Erythroblast (primary cell): ENCODE results near the gene CASS4.

Experiments
- DNase-seq, 2 experiments: peaks; one replicate each; lab custom pipeline; 2025; lab: John Stamatoyannopoulos, UW
- GATA1 ChIP-seq: IDR thresholded peaks from 2 replicates; pipeline ENCODE4 v1.6.1; 2011; ENCODE audit warnings: low read depth, mild to moderate bottlenecking, control low read depth, low read length, moderate library complexity
- POLR2A ChIP-seq: IDR thresholded peaks from 2 replicates; pipeline ENCODE4 v1.6.1; 2011; ENCODE audit warnings: mild to moderate bottlenecking, low read length

Gene CASS4

DNA sequence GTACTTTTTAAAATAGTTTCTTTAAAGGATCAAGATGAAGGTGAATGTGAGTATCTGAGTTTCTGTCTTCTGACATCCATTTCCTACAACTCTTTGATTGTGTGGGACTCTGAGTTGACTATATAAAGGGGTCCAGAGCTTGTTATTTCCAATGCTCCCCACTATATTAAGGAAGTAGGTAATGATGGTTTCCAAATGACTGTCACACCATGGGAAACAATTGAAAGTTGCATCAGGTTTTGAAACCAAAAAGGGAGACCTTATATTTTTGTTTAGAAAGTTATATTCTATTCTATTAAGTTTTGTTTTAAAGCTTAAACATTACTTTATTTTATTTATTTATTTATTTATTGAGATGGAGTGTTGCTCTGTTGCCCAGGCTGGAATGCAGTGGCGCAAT, 11.2 kb downstream of the CASS4 start:
- no peak for DNase-seq
- no peak for TF ChIP-seq POLR2A
- TF ChIP-seq GATA1 = no peak

DNA sequence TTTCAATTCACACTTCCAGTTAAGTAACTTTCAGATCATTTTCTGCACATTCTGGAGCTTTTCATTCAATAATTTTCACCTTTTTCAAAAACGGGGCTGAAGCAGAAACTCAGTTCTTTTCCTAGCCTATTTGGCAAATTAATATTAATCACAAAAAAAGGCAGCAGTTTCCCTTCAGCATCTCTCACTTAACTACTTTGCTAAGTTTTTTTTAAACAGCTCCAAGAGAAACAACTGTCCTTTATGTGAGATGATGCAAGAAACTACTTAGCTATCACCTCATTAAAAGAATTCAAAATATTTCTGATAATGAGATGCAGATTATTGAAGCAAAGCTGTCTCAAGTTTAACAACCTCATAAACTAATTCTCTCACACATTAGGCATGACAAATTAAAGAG, 11.8 kb downstream of the CASS4 start:
- DNase-seq = no peak
- TF ChIP-seq POLR2A (no peak), GATA1 (no peak)

DNA sequence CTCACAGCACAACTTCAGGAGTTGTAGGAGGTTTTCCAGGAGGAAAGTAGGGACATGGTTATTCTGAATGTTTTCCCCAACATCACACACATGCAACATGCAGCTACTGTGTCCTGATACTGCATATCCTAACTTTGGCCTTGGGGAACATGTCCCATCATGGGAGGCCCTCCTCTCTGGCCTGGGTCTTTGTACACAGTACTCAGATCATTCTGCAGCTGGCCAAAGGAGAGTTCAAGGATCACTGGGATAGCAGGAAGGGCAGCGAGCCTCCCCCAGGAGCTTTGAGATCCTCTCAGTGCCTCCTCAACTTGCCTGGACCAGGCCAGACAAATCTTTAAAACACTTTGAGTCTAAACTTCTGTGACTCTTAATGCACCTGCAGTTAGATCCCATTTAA, 12.9 kb downstream of the CASS4 start:
- TF ChIP-seq POLR2A = no peak
- no peak for TF ChIP-seq GATA1

DNA sequence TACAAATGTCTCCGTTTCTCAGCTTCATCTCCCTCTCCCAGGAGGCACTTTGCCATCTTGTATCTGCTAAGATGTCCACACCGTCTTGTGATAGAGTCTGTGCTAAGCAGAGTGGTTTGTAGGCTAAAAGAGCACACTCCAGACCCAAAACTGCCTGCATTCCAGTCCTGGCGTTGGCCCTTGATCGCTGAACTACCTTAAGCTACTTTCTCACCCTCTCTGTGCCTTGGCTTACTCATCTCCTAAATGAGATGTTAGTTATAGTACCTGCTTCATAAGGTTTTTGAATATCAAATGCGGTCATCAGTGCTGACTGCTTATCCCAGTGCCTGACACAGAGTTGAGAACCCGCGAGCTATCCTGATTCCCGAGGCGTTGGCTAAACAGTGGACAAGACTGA, 14.0 kb downstream of the CASS4 start:
- TF ChIP-seq GATA1 (no peak), POLR2A (no peak)
- no peak for DNase-seq

More for the DNA sequence above, 12.9 kb downstream of the CASS4 start:
- DNase-seq = no peak

DNA sequence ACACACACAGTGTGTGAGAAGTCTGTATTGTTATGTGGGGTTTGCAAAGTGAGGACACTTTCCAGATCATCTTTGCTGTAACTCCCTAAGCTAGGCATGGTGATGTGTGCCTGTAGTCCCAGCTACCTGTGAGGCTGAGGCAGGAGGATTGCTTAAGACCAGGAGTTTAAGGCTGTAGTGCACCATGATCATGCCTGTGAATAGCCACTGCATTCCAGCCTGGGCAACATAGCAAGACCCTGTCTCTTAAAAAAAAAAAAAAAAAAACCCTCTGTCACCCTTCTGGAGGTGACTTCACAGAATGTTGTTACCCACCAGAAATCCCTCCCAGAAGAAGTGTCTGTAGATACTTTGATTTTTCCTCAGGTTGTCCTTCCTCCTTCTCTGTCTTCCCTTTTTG, 14.9 kb downstream of the CASS4 start:
- DNase-seq = no peak
- TF ChIP-seq GATA1 = no peak

DNA sequence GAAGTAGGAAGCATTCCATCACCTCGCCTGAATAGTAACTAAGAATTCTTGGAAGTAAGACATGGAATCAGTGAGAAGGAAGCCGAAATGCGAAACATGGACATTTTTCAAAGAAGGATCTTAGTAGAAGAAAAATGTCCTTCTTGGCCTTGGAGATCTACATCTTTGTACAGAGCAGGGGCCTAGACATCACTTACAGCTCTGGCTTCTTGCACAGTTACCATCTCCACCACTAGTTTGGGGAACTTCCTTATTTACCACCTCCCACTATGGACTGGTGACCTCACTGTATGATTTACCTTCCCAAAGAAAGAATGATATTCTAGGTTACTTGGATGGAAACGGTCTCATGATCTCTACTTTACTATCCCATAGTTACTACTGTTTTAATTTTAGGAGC, 15.7 kb downstream of the CASS4 start:
- TF ChIP-seq POLR2A (no peak), GATA1 (no peak)
- no peak for DNase-seq

DNA sequence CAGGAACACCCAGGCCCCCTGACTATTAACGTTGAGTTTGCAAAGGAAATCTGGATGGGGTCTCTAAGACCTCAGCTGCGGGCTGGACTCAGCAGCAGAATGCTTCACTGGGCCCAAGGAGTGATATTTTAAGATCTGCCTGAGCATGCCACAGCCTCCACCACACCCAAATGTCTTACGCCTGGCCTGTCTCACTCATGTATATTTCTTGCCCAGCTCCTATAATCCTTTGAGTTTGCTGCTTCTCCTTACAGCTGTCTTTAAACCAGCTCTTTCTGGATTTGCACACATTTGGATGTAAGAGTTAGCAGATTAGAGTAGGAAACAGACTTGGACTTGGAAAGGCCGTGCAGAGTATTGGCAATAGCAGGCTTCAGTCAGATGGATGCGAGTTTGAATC, 16.4 kb downstream of the CASS4 start:
- DNase-seq = no peak
- TF ChIP-seq GATA1 = no peak
- TF ChIP-seq POLR2A = no peak

DNA sequence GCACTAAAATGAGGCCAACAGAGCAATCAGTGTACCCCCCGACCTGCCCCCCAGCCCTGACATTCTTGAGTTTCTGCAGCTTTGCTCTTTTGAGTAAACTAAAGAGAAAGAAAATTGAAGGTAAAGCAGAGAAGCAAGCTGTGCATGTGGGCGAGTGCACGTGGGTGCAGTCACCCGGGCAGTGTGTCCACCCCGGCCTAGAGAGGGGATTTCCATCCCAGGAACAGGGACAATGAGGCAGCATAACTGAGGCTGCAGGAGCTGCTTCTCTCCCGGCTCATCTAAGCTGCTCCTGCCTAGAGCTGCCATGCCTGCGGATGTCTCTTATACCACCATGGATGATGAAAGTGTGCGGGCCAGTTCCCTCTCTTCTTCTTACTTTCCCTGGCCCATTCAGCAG, 16.8 kb downstream of the CASS4 start:
- DNase-seq = no peak
- no peak for TF ChIP-seq GATA1
- no peak for TF ChIP-seq POLR2A

DNA sequence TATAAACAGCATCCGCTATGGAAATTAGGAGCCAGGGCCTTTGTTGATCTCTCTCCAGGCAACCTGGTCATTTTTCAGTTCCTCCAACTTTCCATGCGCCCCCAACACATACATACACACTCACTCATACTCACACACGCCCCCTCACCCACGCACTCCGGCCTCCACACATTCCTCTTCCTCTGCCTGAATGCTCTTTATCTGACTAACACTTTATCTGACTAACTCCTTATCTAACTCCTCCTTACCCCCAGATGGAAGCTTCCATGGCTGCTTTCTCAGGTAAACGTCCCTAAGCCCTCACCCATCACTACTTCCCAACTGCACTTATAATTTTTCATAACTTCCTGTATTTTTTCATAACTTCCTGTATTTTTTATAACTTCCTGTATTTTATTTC, 17.4 kb downstream of the CASS4 start:
- no peak for TF ChIP-seq GATA1
- no peak for TF ChIP-seq POLR2A
- DNase-seq = peak; percentile 10 to 51

DNA sequence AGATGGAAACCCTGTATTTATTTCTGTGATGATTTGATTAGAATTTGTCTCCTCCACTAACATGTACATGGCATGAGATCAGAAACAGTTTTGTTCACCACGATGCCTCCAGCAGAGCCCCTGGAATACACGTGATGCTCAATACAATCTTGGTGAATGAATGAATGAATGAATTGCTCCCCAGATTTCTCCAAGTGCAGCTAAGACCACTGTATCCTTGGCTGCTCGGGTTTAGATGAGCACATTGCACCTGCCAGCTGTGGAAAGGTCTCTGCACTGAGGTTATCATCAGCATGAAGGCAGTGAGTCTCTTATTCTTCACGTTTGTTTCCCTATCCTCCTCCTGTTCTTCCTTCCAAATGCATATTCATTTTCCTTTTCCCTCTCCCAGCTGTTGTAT, 17.9 kb downstream of the CASS4 start:
- no peak for DNase-seq
- TF ChIP-seq GATA1 (no peak), POLR2A (no peak)

DNA sequence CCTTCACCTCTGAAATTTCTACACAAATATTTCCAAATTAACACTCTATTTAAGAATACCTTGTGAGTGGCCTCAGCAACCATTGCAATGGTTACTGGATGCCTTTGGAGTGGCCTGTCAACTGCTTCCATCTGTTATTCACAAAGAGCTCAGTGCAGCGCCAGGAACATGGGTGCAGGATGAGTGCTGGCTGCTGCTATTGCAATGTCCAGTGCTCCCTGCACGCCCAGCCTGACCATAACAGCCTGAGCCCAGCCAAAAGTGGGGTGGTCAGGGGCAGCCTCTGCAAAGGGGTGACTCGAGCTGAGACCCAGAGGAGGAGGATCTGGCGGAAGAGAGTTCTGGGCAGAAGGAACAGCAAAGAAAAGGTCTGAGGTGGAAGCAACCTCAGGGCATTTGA, 18.4 kb downstream of the CASS4 start:
- TF ChIP-seq GATA1 (no peak), POLR2A (no peak)
- DNase-seq = no peak

DNA sequence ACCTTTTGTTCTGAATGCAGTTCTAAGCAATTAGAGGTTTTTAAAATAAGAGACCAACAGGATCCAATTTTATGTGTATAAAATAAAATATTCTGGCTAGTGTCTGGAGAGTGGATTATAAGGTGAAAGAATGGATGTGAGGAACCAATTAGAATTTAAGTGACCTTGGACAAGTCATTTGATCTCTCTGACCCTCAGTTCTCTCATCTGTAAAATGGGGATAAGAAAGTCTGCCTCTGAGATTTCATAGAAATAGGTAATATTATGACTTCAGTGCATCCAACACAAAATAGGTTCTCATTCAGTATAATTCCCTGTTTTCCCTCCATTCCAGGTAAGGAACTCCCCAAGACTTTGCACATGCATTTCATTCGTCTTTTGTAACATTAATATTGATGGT, 18.9 kb downstream of the CASS4 start:
- TF ChIP-seq GATA1 = no peak
- no peak for TF ChIP-seq POLR2A
- DNase-seq = no peak

DNA sequence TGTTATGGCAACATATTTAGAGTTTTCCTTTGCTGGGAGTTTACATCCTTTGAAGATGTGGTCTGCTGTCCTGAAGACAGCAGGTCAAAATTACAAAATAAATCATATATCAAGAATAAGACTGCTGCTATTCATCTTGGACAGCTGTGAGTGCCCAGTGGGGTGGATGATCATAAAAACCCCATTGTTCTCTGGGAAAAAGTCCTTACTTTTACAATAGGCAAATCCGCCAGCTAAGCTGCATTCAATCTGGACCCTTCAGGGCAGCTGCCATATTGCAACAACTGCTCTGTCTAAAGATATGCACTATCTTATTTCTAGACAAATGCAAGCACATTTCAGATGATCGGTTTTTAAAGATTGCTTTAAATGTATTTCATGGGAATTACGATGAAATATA, 19.4 kb downstream of the CASS4 start:
- DNase-seq = no peak
- TF ChIP-seq GATA1 (no peak), POLR2A (no peak)

DNA sequence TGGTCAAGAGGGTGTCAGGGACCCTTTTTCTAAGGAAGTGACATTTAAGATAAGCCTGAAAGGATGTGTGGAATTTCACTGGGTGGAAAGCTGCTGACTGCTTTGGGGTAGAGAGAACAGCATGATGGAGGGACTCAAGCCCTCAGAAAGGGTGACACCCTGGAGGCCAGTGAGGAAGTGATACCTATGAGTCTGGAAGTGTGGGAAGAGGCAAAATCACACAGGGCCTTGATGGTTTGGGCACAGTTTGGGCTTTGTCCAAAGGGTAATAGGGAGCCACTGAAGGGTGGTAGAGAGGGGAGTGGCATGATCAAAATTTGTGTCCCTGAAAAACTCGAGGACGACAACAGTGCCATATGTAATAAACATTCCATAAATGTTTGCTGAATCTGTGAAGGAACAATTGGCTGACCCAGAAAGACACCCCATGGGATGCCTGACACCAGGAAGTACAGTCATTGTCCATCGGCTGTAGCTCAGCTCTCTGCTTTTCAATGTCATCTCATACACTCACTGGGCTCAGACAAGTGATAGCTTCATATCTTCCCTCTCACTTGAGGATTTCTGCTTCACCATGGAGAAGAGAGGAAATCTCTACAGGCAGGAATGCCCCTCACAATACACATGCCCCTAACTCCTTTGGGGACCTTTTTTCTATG, 21.3 kb downstream of the CASS4 start:
- no peak for DNase-seq

DNA sequence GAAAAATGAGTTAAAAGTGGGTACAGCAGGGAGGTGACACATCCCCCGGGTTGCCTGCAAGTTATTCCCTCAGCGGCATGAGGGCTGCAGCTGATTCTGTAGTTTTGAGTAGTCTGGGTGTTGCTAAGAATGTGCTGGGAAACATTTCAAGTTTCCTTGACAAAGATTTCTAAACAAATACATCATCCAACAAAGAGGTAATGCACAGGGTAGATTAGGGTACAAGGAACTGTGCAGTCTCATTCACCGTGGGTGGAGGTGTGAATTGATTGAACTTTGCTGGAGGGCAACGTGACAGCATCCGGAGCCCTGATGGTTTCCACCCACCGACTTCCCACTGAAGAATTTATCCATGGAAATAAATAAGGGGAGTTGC, 21.8 kb downstream of the CASS4 start:
- no peak for DNase-seq
- TF ChIP-seq POLR2A (no peak), GATA1 (no peak)

More for the DNA sequence above, 21.3 kb downstream of the CASS4 start:
- TF ChIP-seq GATA1 (no peak), POLR2A (no peak)
